GM12891 (cell line): ENCODE data around the gene SFXN5.

Source experiments
- POLR2A ChIP-seq: IDR thresholded peaks from 2 replicates; pipeline ENCODE4 v1.6.1; 2011; ENCODE audit warnings: low read depth, low read length, control low read depth
- POLR2AphosphoS5 ChIP-seq: IDR thresholded peaks from 2 replicates; pipeline ENCODE4 v1.6.1; 2011; ENCODE audit warnings: low read depth, low read length, control low read depth
- TAF1 ChIP-seq: IDR thresholded peaks from 2 replicates; pipeline ENCODE4 v1.6.1; 2011; ENCODE audit warnings: low read depth, low read length, control low read depth

DNA sequence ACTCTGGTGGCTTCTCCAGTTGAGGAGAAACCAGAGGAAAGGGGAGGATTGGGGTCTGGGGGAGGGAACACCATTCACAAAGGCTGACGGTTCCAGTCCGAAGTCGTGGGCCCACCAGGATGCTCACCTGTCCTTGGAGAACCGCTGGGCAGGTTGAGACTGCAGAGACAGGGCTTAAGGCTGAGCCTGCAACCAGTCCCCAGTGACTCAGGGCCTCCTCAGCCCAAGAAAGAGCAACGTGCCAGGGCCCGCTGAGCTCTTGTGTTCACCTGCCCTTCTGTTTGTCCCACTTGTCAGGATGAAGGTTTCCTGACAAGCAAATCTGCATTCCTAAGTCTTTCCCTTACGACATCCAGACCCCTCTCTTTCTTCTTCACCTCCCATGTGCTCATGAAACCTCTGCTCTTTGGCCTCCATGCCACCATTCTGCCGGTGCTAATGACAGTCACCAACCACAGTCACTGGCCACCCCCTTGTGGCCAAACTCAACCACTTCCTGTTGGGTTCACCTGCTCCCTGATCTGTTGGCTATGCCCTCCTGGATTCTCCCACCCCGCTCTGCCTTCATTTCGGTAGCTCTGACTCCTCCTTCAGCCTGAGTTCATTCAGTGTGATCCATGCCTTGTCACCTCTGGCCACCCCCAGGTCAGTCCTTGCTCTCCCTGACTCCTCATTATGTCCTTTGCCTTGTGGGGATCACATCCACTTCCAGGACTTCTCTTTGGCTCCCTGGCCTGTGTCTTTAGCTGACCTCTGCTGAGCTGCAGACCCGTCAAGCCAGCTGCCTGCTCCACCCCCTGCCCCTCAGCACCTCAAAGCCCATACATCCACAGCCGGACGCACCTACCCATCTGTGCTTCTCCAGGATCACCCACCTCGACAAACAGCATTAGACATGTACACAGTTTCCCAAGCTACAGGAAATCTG, 136.6 kb downstream of the SFXN5 start:
- TF ChIP-seq TAF1 (no peak), POLR2AphosphoS5 (no peak), POLR2A (no peak)
